ENCODE results near the gene PIP4K2C.

The PIP4K2C gene

DNA sequence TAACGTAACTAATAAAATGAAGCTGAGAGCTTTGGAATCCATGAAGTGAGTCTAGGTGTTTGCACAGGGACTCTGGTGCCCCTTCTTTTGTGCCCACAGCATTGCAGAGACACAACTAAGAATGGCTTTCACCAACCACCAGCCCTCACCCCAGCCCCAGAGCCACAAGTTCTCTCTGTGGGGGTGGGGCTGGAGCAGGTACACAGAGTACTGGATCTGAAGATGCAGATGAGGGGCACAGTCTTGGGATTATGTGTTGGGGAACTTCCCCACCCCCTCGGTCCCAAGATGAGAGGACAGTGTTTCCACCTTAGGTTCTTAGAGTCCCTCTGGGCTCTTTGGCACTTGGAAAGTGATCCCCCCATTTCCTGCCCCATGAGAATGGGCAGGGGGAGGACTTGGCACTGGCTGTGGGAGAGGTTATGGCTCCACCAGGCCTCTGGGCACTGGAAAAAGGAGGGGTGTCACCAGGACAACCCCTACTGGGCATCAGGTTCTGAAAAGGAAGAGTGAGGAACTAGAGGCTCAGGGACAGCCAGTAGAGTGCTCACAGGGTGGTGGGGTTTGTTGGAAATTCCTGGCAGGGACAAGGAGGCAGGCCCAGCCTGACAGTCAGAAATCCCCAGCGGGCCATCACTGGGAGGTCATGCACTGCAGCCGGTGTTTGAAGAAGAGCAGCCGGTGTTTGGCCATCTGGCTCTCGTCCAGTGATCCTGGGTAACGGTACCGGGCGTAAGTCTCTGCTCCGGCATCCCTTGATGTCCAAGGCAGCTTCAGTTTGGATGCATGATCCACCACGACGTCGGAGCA lies 35.3 kb downstream of the PIP4K2C start:
- DNase-seq, result peak in 4 of 42 donors; percentile 9 to 36 (median 26)
- intact Hi-C loops (cut with DNase I), result no loop called here

DNA sequence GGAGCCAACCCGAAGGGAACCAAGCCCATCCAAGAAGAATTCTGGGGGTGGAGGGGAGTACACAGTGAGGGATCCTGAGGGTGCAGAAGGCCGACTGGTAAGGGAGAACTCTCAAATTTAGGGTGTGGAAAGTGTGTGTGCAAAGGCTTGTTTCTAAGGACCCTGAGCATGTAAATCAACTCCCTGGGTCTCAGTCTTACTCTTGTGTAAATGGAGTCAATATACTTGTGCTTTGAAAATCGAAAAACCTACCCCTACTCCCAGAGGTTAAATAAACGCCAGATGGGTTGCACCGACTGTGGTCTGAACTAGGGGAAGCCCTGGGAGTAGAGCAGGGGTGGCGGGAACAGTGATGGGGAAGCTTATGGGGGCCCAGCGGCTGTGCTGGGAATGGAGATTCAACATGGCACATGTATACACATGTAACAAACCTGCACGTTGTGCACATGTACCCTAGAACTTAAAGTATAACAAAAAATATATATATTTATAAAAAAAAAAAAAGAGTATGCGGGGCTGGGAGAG lies 36.0 kb downstream of the PIP4K2C start:
- intact Hi-C loops (cut with DNase I), result no loop called here
- DNase-seq, result peak in 2 of 42 donors; percentile 7 to 12

DNA sequence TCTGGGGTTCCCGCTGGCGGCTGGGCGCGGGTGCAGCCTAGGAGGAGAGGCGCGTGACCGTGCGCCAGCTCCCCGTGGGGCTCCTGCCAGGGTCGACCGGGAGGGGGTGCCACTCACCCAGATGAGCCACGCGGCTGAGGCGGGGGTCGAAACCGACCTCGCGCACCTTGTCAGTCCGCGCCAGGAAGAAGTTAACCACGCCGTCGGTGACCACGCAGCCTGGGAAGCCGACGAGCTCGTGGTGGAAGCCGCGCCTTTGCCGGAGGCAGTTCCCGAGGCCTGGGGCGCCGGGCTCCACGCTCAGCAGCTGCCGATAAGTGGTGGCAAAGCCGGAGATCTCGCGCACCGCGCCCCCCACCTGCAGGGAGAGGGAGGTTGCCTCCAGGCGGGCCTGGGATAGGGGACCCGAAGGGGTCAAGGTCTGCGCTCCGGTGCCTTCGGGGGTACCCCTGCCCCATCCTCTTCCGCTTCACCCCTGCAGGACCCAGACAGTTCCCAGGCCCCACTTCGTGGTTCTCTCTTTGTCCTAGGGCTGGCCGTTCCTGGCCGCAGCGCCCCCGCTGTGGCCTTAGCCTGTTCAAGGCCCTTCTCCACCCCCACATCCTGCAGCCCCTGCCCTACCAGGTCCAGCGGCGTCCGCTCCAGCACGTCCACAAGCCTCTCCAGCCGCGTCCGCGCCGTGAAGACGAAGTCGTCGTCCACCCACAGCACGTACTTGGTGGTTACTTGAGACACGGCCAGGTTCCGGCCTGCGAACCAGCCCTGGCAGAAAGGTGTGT lies 36.7 kb downstream of the PIP4K2C start:
- DNase-seq, result peak in 6 of 42 donors; percentile 2 to 47 (median 19)
- intact Hi-C loops (cut with DNase I), result no loop called here

DNA sequence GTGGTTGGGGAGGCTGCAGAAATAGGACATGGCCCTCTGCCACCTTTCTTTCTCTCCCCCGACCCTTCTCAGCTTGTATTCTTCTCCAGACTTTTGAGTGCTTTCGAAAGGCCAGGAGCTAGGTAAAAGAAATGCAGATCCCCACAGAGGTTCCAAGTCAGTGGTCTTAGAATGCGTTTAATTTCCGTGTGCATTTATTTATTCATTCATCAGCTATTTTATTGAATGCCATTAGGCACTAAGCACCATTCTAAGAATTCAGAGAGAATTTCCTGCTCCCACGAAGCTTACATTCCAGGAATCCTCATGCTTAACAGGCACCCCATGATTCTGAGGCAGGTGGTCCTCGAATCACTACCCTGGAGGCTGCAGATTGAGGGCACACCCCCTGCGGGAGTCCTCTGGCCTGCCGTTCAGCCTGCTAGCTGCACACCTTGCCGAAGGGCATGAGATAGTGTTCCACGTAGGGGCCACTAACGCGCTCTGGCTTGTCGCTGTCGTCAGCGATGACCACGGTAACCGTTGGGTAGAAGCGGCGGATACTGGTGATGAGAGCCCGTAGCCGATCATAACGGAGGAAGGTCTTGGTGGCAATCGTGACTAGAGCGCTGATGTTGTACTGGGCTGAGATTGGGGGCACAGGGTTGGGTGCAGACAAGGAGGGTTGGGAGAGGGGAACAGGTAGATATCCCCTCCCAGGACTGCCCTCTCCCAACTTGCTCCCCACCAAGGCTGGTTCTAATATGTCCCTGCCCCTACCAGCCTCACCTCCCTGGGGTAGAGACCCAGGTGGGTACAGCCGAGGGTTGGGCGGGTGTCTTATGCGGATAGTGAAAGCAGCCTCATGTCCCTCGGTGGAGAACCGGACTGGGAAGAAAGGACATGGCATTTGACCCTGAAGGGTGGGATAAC lies 37.5 kb downstream of the PIP4K2C start:
- DNase-seq, result peak in 4 of 42 donors; percentile 4 to 33 (median 16)
- intact Hi-C loops (cut with DNase I), result no loop called here

DNA sequence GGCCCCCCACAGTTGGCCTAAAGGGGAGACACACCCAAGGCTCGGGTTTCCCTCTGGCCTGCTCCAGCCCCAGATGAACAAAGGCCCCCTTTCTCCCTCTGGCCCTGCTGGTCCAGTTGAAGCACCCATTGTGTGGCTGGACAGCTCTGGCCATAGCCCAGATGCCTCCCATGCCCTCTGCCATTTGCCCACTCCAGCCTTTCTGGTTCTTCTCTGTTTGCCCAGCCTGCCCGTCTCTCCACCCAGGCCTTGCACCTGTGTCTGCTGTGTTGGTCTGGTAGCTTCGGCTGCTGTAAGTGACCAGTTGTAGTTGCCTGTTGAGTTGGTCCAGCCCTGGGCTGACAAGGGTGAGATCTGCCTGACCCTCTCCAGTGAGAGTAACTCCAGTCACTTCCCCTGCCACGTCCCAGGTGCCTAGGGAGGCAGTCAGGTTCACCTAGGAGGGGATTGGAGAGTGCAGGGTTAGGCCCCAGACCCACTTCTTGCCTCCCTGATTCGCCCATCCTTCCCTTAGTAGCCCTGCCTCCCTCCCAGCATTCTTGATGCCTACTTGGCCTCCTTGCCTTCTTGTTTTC lies 39.0 kb downstream of the PIP4K2C start:
- peak in 39 of 42 donors; percentile 46 to 88 (median 73) for DNase-seq
- intact Hi-C loops (cut with DNase I), result loop anchor here (10.0 kb wide), 1 partner anchor 65 kb away; the partner anchor contains the start of gene OS9

DNA sequence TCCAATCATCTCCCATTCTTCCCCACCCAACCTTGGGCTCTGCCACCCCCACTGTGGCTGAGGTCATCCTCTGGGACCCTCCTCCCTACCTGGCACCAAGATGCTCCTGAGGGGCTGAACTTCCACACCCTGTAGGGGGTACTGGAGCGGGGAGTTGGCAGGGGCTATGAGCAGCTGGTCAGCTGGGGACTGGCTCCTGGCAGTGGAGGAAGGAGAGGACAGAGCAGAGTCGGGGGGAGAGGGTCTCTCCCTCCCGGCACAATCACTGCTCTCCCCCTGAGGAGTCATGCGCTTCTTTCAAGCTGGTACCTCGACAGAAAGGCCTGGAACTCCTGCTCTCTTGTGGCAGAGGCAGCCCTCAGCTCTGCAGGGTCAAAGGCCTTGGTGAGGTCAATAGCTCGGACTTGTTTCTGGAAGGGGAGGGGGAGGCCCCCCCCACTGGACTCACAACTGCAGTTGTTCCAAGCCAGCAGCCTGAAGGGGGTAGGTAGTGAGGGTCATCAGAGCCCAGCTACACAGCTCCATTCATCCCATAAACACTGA lies 40.0 kb downstream of the PIP4K2C start:
- DNase-seq, result peak in 4 of 42 donors; percentile 7 to 28 (median 22)

DNA sequence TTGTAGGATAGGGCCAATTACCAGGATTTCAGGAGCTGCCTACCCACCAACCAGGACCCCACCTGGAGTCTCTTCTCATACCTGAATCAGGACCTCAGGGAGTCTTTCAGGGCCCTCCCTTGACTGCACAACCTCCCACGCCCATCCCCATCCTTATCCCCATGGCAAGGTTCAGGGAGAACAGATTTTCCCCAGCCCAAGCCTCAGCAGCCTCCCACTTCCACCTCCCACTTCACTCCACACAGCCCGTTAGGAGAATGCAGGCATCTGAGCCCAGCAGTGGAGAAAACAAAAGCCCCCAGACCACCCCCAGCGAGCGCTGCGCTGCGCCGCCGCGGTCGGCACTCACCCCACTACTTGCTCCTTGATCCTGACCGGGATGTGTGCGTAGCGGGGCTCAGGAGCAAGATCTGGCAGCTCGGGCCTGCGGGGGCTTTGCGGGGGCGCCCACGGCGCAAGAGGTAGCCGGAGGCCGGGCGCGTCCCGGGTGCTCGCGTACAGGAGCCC lies 40.6 kb downstream of the PIP4K2C start:
- intact Hi-C loops (cut with DNase I), result loop anchor here (10.0 kb wide), 1 partner anchor 63 kb away; the partner anchor contains the start of gene OS9
- peak in 13 of 42 donors; percentile 14 to 72 (median 56) for DNase-seq

More for the DNA sequence above, 40.0 kb downstream of the PIP4K2C start:
- intact Hi-C loops (cut with DNase I), result loop anchor here (10.0 kb wide), 1 partner anchor 64 kb away; the partner anchor contains the start of gene OS9

DNA sequence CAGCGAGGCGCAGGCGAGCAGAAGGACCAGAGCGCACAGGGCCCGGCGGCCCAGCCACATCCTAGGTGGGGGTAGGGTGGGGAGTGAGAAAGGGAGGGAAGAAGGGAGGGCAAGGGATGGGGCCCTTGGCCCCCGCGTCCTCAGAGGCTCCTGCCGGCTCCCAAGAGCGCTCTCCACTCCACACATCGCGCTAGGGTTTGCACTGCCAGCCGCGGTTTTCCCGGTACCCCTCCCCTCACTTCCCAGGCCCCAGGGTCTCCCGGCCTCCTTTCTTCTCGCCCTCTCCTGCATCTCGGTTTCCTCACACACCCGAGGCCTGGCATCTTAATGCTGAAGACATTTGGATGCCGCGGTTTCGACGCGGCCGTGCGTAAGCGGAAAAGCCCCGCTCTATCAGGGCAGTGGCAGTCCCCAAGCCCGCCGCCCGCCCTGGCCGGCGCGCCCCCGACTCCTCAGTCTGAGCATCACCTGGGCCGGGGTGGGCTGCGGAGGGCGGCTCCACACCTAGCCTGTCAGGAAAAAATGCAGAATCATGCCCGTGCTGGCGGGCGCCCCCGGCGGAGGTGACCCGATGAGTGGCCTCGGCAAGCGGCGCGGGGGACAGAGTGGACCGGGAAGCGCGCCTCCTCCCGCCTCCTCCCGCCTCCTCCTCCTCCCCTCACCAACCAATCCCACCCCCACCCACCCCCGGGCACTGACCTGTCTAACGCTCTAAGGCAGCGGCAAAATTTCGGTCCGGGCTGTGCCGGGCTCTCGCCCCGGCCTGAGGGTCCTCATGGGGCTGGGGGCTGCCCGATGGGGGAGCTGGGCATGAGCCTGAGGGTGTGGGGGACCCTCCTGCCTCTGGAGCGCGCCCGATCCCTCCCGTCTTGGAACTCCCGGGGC lies 41.3 kb downstream of the PIP4K2C start:
- peak in 17 of 42 donors; percentile 30 to 62 (median 45) for DNase-seq
- intact Hi-C loops (cut with DNase I), result loop anchor here (10.0 kb wide), 1 partner anchor 62 kb away; the partner anchor contains the start of gene OS9

DNA sequence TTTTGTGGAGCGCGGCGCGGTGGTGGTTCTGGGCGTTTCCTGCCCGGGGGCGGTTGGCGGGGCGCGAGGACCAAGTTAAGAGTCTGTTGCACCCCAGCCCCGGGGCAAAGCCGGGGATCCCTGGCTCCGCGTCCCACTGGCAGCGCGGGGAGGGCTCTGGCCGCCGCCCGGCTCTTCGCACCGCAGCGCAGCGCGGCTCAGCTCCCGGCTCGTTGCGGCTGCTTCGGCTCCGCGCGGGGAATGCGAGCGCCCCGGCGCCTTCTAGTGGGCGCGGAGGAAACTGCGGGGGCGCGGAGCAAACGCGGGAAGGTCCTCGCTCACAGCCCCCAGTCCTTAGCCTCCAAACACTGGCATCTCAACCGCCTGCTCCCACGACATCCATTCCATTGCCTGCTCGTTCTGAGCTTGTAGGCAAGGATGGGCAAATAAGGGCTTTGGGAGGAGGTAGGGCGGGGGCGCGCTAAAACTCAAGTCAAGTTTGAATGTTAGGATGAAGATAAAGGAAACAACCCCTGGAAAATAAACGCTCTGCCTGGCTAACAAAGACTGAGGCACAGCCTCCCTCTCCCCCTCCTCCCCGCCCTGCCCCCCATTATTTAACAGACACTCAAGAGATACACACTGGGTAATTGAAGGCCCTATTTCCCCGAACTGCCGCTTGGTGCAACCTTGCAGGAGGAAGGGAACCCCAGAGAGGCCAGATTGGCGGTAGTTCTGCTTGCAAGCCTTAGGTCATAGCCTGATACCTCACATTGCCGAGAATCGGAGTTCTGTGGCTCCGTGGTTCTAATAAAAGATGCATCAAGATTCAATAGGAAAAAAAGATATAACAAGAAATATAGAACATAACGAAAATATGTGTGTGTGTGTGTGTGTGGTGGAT lies 42.2 kb downstream of the PIP4K2C start, which contains the start of gene B4GALNT1:
Gene B4GALNT1 (minus strand): TSS at position 244 of the 883 bp plus-strand sequence. CDS start 1,069 bp downstream, outside the sequence.
- intact Hi-C loops (cut with DNase I), result loop anchor here (10.0 kb wide), 1 partner anchor 62 kb away; the partner anchor contains the start of gene OS9
- DNase-seq, result peak in 40 of 42 donors; percentile 52 to 86 (median 72)

DNA sequence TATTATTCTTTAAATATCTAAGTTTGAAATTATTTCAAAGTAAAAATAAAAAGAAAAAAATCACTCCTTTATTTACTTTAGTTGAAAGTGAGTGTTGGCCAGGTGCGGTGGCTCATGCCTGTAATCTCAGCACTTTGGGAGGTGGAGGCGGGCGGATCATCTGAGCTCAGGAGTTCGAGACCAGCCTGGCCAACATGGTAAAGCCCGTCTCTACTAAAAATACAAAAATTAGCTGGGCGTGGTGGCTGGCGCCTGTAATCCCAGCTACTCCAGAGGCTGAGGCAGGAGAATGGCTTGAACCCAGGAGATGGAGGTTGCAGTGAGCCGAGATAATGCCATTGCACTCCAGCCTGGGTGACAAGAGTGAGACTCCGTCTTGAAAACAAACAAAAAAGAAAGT lies 45.7 kb downstream of the PIP4K2C start:
- DNase-seq, result peak in 2 of 42 donors; percentile 19 to 20
- intact Hi-C loops (cut with DNase I), result loop anchor here (10.0 kb wide), 1 partner anchor 58 kb away; the partner anchor contains the start of gene OS9

DNA sequence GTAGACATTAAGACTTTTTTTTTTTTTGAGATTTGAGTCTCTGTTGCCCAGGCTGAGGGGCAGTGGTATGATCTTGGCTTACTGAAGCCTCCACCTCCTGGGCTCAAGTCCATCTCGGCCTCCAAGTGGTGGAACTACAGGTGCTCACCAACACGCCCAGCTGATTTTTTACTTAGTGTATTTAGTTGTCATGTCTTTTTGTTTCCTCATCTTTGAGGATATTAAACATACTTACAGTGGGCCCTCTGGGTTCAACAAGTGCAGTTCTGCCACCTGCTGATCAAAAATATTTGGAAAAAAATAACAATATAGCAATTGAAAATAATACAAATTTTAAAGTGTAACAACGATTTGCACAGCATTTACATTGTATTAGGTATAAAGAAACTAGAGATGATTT lies 46.4 kb downstream of the PIP4K2C start:
- peak in 1 of 42 donors; percentile 33 for DNase-seq
- intact Hi-C loops (cut with DNase I), result loop anchor here (10.0 kb wide), 1 partner anchor 57 kb away; the partner anchor contains the start of gene OS9

DNA sequence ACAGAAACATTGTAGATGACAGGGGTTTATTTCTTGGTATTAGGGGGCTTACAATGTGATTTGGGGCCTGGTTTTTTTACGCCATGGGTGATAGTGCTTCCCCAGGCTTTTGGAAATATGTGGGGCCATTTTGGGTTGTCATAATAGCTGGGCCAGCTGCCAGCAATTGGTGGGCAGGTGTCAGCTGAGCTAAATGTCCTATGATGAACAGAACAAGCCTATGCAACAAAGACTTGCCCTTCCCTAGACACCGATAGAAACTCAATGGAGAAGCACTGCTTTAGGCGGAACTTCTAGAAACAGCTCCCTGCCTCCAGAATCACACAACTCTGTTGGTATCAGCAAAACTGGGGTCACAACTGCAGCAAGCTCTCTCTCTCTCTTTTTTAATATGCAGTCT lies 47.1 kb downstream of the PIP4K2C start:
- intact Hi-C loops (cut with DNase I), result loop anchor here (10.0 kb wide), 1 partner anchor 57 kb away; the partner anchor contains the start of gene OS9
- DNase-seq, result peak in 1 of 42 donors; percentile 21

DNA sequence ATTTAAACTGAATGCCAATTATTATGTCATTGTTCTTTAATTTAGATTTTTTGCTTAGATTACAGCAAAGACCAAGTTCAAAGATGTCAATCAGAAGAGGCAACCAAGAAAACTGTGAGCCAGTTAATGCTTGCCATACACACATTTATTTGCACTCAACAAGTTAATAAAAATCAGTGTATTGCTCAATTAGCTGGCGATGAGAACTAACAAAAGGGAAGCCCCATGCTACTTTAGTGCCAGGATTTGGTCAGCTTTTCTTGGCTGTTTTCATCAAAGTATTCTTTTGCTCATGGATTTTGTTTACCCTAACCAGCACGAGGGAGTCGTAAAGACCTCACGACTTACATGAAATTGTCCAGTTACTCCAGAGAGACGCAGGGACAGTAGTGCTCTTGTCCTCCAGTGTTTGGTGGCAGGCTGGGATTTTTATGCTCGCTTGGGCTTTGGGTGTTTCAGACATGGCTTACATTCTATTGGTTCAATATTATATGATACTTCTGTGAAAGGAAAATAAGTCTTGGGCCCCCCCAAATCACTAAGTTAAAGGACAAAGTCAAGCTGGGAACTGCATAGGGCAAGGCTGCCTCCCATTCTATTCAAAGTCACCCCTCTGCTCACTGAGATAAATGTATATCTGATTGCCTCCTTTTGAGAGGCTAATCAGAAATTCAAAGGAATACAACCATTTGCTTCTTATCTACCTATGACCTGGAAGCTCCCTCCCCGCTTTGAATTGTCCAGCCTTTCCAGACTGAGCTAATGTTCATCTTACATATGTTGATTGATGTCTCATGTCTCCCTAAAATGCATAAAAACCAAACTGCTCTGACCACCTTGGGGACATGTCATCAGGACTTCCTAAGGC lies 49.4 kb downstream of the PIP4K2C start:
- peak in 1 of 42 donors; percentile 9 for DNase-seq
- intact Hi-C loops (cut with DNase I), result no loop called here
